ENCODE results near the gene DDX56. TPM values are rescaled to one million over a fixed set of nuclear protein-coding genes. Genes with fewer than 3 reads are reported as not detected.

The DDX56 gene
- total and polyA plus RNA-seq, 2 of the 13 experiments (the other 11 are each of a cell fraction or from before 2014, with no cell fraction given), result 82.6 to 120 TPM

GRCh38 chr7:44540592-44541027 is 33.1 kb downstream of the DDX56 start (continued):
- TF ChIP-seq, protein P1, sequence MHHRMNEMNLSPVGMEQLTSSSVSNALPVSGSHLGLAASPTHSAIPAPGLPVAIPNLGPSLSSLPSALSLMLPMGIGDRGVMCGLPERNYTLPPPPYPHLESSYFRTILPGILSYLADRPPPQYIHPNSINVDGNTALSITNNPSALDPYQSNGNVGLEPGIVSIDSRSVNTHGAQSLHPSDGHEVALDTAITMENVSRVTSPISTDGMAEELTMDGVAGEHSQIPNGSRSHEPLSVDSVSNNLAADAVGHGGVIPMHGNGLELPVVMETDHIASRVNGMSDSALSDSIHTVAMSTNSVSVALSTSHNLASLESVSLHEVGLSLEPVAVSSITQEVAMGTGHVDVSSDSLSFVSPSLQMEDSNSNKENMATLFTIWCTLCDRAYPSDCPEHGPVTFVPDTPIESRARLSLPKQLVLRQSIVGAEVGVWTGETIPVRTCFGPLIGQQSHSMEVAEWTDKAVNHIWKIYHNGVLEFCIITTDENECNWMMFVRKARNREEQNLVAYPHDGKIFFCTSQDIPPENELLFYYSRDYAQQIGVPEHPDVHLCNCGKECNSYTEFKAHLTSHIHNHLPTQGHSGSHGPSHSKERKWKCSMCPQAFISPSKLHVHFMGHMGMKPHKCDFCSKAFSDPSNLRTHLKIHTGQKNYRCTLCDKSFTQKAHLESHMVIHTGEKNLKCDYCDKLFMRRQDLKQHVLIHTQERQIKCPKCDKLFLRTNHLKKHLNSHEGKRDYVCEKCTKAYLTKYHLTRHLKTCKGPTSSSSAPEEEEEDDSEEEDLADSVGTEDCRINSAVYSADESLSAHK (CRISPR knock-in tag; IDR thresholded peaks at IDR 0.05; ENCODE audit: borderline replicate concordance), result no peak
- TF ChIP-seq HIVEP1 (CRISPR knock-in tag; IDR thresholded peaks at IDR 0.05) (no peak), CBX2 (IDR thresholded peaks at IDR 0.05; ENCODE audit: low read depth, low read length) (no peak), CBX2 (CRISPR knock-in tag; IDR thresholded peaks at IDR 0.05; ENCODE audit: low read depth) (no peak), TRAFD1 (CRISPR knock-in tag; IDR thresholded peaks at IDR 0.05; ENCODE audit: borderline replicate concordance) (peak; percentile 25; the same call in 1 of the 2 replicates), ZSCAN31 (CRISPR knock-in tag; IDR thresholded peaks at IDR 0.05; ENCODE audit: low read depth) (peak; percentile 49; the same call in 1 of the 2 replicates), CC2D1A (CRISPR knock-in tag; IDR thresholded peaks at IDR 0.05) (0 out of 2 replicates have a peak, but pooled peaks have one; percentile 9), ZNF768 (CRISPR knock-in tag; IDR thresholded peaks at IDR 0.05) (no peak), NFE2 (CRISPR knock-in tag; IDR thresholded peaks at IDR 0.05) (no peak), E2F1 (CRISPR knock-in tag; IDR thresholded peaks at IDR 0.05) (no peak), EED (CRISPR knock-in tag; IDR thresholded peaks at IDR 0.05) (0 out of 2 replicates have a peak, but pooled peaks have one; percentile 54), HDAC2 (CRISPR knock-in tag; IDR thresholded peaks at IDR 0.05) (no peak), PCBP1 (IDR thresholded peaks at IDR 0.05; ENCODE audit: borderline replicate concordance, low read depth, low read length) (no peak), MAZ (IDR thresholded peaks at IDR 0.05; ENCODE audit: borderline replicate concordance, low read depth, low read length) (no peak), MAZ (CRISPR knock-in tag; IDR thresholded peaks at IDR 0.05; ENCODE audit: low read depth) (peak; percentile 10; the same call in 1 of the 2 replicates), MLLT10 (CRISPR knock-in tag; IDR thresholded peaks at IDR 0.05) (no peak), RFX1 (IDR thresholded peaks at IDR 0.05) (no peak), ZNF891 (CRISPR knock-in tag; IDR thresholded peaks at IDR 0.05) (no peak), PHF20 (CRISPR knock-in tag; IDR thresholded peaks at IDR 0.05) (no peak), FOXK2 (IDR thresholded peaks at IDR 0.05) (no peak), HMGA1 (CRISPR knock-in tag; conservative IDR thresholded peaks at IDR 0.05) (no peak)
- TF ChIP-seq, protein P2, sequence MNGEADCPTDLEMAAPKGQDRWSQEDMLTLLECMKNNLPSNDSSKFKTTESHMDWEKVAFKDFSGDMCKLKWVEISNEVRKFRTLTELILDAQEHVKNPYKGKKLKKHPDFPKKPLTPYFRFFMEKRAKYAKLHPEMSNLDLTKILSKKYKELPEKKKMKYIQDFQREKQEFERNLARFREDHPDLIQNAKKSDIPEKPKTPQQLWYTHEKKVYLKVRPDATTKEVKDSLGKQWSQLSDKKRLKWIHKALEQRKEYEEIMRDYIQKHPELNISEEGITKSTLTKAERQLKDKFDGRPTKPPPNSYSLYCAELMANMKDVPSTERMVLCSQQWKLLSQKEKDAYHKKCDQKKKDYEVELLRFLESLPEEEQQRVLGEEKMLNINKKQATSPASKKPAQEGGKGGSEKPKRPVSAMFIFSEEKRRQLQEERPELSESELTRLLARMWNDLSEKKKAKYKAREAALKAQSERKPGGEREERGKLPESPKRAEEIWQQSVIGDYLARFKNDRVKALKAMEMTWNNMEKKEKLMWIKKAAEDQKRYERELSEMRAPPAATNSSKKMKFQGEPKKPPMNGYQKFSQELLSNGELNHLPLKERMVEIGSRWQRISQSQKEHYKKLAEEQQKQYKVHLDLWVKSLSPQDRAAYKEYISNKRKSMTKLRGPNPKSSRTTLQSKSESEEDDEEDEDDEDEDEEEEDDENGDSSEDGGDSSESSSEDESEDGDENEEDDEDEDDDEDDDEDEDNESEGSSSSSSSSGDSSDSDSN (CRISPR knock-in tag; IDR thresholded peaks at IDR 0.05), result no peak

Data from HepG2 (cell line).